Thymus (tissue), 11 donors: ENCODE results near the gene GPHN. TPM values are rescaled to one million over a fixed set of nuclear protein-coding genes. Genes with fewer than 3 reads are reported as not detected.

ENCODE experiments used
- DNase-seq, 9 donors: peaks; one replicate each; pipeline ENCODE4 v3.0.0-alpha.2; 2013; ENCODE audit warnings: low spot score in 9 of 9, low read depth in 6 of 9, missing footprints in 1 of 9
- H3K27ac ChIP-seq, 2 donors: one replicate each; pipeline ENCODE4 v1.5.1; 2013; ENCODE audit warnings: control low read depth in 1 of 2, low read depth in 1 of 2, low read length in 1 of 2, mild to moderate bottlenecking in 1 of 2, moderate library complexity in 1 of 2
- H3K27me3 ChIP-seq, 2 donors: one replicate each; pipeline ENCODE4 v1.5.1; 2013; ENCODE audit warnings: low read length in 1 of 2; ENCODE audit not compliant: control insufficient read depth in 2 of 2, insufficient read depth in 1 of 2
- H3K36me3 ChIP-seq, 2 donors: one replicate each; pipeline ENCODE4 v1.5.1; 2013; ENCODE audit warnings: low read length in 1 of 2, mild to moderate bottlenecking in 1 of 2, moderate library complexity in 1 of 2; ENCODE audit not compliant: control insufficient read depth in 2 of 2, insufficient read depth in 2 of 2
- H3K4me1 ChIP-seq, 2 donors: one replicate each; pipeline ENCODE4 v1.5.1; 2013; ENCODE audit warnings: low read length in 2 of 2; ENCODE audit not compliant: control insufficient read depth in 2 of 2, insufficient read depth in 2 of 2
- H3K4me3 ChIP-seq, 2 donors: one replicate each; pipeline ENCODE4 v1.5.1; 2013; ENCODE audit warnings: low read length in 2 of 2, control low read depth in 1 of 2, mild to moderate bottlenecking in 1 of 2
- H3K9me3 ChIP-seq, 2 donors: one replicate each; pipeline ENCODE4 v1.5.1; 2013; ENCODE audit warnings: low read length in 1 of 2, mild to moderate bottlenecking in 1 of 2; ENCODE audit not compliant: control insufficient read depth in 2 of 2, insufficient read depth in 1 of 2
- WGBS: extraction: QIAGEN DNeasy Blood & Tissue Kit; methylation state at CpG from one replicate; pipeline ENCODE4 v1.1.7; 2013; 5-methylcytosine and 5-hydroxymethylcytosine counted together
- polyA plus RNA-seq: library from polyadenylated mRNA; stranded (reverse); fragments of 200-250 nt; gene quantifications from one replicate; pipeline ENCODE4 v1.2.3, GENCODE V29; 2013
- total RNA-seq: library from RNA; stranded (reverse); fragments of 120-200 nt; gene quantifications from one replicate; pipeline ENCODE4 v1.2.4, GENCODE V29; 2013
- donor health status: healthy.

Gene GPHN
- total and polyA plus RNA-seq, 2 donors = 11.6 to 28.4 TPM

DNA sequence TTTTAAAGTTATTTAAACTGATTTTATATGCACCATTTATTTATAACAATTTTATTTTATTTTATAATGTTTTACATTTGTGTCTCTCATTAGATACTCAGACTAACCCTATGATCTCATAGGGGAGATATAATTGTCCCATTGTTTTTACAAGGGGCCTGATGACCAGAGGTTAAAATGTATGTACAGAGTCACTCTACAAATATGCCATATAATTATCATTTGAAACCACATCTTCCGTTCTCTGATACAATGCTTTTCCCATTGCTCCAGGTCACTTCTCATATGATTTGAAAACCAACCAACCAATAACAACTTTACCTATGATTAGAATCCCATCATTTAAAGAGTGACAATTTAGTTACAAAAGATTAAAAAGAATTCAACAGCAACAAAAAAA lies 137.8 kb downstream of the GPHN start:
- Histone ChIP-seq H3K4me1 (no peaks in the 10 kb centered on the region), H3K4me3 (no peak overlapping the region), H3K9me3 (no peaks in the 10 kb centered on the region), H3K27ac (no peak overlapping the region), H3K36me3 (no peaks in the 10 kb centered on the region), H3K27me3 (no peaks in the 10 kb centered on the region)
- WGBS = 100% methylated on average over 1 of the region's 1 CpG
- DNase-seq = no peak

DNA sequence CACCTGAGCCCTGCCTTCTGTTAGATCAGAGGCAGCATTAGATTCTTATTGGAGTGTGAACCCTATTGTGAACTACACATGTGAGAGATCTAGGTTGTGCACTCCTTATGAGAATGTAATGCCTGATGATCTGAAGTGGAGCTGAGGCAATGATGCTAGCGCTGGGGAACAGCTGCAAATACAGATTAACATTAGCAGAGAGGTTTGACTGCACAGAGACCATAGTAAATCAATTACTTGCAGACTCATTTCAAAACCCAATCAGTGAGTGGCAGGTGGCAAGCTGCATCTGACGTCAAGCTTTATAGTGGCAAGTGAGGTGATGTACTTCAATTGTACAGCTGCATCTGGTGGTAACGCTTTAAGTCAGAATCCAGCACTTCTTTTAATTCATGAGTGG lies 141.6 kb downstream of the GPHN start:
- WGBS = 60% methylated on average over 3 of the region's 3 CpGs
- peak in 1 of 9 donors; percentile 36 for DNase-seq
- Histone ChIP-seq H3K27ac (no peak overlapping the region), H3K4me1 (no peaks in the 10 kb centered on the region), H3K36me3 (no peaks in the 10 kb centered on the region), H3K27me3 (no peaks in the 10 kb centered on the region), H3K9me3 (no peaks in the 10 kb centered on the region), H3K4me3 (no peak overlapping the region)

- H3K9me3 ChIP-seq = no peaks in the 10 kb centered on the region
- no peak overlapping the region for H3K27ac ChIP-seq
- no peaks in the 10 kb centered on the region for H3K36me3 ChIP-seq
- no peaks in the 10 kb centered on the region for H3K4me1 ChIP-seq
- whole genome bisulfite sequencing = 84% methylated on average over 3 of the region's 3 CpGs
- H3K27me3 ChIP-seq = no peaks in the 10 kb centered on the region
- H3K4me3 ChIP-seq = no peak overlapping the region
- DNase-seq = no peak
Measured at GRCh38 chr14:66650491-66650911, 142.6 kb downstream of the GPHN start.

DNA sequence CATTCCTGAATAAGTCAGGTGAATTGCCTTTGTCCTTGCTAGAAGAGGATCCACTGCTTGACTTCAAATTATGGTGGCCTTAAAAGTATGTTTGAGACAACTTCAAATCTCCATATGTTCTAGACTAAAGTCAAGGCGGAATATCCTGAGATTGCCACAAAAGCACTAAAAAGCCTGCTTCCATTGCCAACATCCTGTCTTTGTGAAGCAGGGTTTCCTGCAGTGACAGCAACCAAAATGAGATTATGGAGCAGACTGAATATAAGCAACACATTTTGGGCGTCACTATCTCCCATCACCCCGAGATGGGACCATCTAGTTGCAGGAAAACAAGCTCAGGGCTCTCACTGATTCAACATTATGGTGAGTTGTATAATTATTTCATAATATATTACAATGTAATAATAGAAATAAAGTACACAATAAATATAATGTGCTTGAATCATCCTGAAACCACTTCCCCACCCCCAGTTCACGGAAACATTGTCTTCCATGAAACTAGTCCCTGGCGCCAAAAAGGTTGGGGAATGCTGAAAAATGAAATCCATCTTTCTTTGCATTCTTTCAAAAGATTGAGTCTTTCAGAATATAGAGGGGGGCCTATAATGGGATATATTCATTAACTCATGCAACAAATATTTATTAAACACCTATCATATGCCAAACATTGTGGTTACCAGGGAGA lies 143.7 kb downstream of the GPHN start:
- DNase-seq = no peak
- Histone ChIP-seq H3K27me3 (no peaks in the 10 kb centered on the region), H3K27ac (no peak overlapping the region), H3K36me3 (no peaks in the 10 kb centered on the region), H3K4me1 (no peaks in the 10 kb centered on the region), H3K9me3 (no peaks in the 10 kb centered on the region), H3K4me3 (no peak overlapping the region)
- 97% methylated on average over 5 of the region's 5 CpGs for WGBS

DNA sequence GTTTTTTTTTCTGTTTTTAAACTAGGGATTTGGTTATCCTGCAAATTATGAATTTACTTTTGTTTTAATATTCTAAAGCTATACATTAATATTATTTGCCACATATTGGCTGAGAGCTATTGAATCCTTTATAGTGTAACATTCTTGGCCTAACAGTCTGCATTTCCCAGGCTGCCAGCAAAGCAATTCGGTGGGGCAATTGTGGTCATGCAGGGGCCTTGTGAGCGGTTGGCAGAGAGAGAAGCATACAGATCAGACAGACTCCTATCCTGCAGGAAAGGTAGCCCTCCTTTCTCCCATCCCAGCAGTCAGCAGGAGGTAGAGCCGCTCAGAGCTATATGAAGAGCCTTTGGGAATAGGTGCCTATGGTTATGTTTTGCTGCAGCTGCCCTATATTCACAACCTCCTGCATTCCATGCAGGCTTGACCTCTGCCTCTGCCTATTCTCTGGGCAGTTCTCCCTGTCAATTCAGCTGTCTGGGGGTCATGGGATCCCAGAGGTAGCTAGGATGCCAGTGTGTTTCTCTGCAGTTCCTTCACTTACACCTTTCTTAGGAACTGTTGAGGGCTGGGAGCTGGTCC lies 144.7 kb downstream of the GPHN start:
- no peak overlapping the region for H3K27ac ChIP-seq
- WGBS = 96% methylated on average over 3 of the region's 3 CpGs
- no peaks in the 10 kb centered on the region for H3K9me3 ChIP-seq
- no peak for DNase-seq
- H3K36me3 ChIP-seq = no peaks in the 10 kb centered on the region
- H3K27me3 ChIP-seq = no peaks in the 10 kb centered on the region
- H3K4me3 ChIP-seq = no peak overlapping the region
- no peaks in the 10 kb centered on the region for H3K4me1 ChIP-seq

- no peak for DNase-seq
- H3K4me3 ChIP-seq = no peak overlapping the region
- H3K27me3 ChIP-seq = no peaks in the 10 kb centered on the region
- H3K9me3 ChIP-seq = peaks cover 0 to 10% of the 10 kb centered on the region in 2 donors
- no peaks in the 10 kb centered on the region for H3K36me3 ChIP-seq
- no peak overlapping the region for H3K27ac ChIP-seq
- no peaks in the 10 kb centered on the region for H3K4me1 ChIP-seq
- WGBS = 81% methylated on average over 3 of the region's 3 CpGs
Measured at GRCh38 chr14:66657780-66658179, 149.8 kb downstream of the GPHN start.

GRCh38 chr14:66662374-66662773 lies 154.4 kb downstream of the GPHN start:
- Histone ChIP-seq H3K27me3 (no peaks in the 10 kb centered on the region), H3K4me3 (no peak overlapping the region), H3K27ac (no peak overlapping the region), H3K4me1 (no peaks in the 10 kb centered on the region), H3K36me3 (no peaks in the 10 kb centered on the region), H3K9me3 (peaks cover 0 to 10% of the 10 kb centered on the region in 2 donors)
- WGBS = 81% methylated on average over 4 of the region's 4 CpGs
- DNase-seq = peak in 1 of 9 donors; percentile 2

GRCh38 chr14:66677780-66678179 lies 169.8 kb downstream of the GPHN start:
- Histone ChIP-seq H3K9me3 (peaks cover 0 to 5% of the 10 kb centered on the region in 2 donors), H3K27ac (no peak overlapping the region), H3K4me3 (no peak overlapping the region), H3K4me1 (no peaks in the 10 kb centered on the region), H3K27me3 (no peaks in the 10 kb centered on the region), H3K36me3 (no peaks in the 10 kb centered on the region)
- 94% methylated on average over 1 of the region's 1 CpG for WGBS
- DNase-seq = no peak

GRCh38 chr14:66680216-66680615 lies 172.3 kb downstream of the GPHN start:
- Histone ChIP-seq H3K27ac (no peak overlapping the region), H3K4me1 (no peaks in the 10 kb centered on the region), H3K36me3 (no peaks in the 10 kb centered on the region), H3K4me3 (no peak overlapping the region), H3K9me3 (peaks cover 0 to 5% of the 10 kb centered on the region in 2 donors), H3K27me3 (no peaks in the 10 kb centered on the region)
- DNase-seq = no peak
